HG03025 (cell line): Measurements from ENCODE around the gene FAM131A.

Source experiments
- ATAC-seq: cut with Tn5 transposase; IDR thresholded peaks from one replicate; pipeline ENCODE4 v1.9.1; 2021; ENCODE audit warnings: mild to moderate bottlenecking, moderate library complexity; ENCODE audit not compliant: unreplicated experiment, low FRiP score

FAM131A gene

GRCh38 chr3:184373422-184373821 is 36.0 kb downstream of the FAM131A start:
- no peak for ATAC-seq

- no peak for ATAC-seq
These were observed 38.5 kb downstream of the FAM131A start for GRCh38 chr3:184375747-184376461.

DNA sequence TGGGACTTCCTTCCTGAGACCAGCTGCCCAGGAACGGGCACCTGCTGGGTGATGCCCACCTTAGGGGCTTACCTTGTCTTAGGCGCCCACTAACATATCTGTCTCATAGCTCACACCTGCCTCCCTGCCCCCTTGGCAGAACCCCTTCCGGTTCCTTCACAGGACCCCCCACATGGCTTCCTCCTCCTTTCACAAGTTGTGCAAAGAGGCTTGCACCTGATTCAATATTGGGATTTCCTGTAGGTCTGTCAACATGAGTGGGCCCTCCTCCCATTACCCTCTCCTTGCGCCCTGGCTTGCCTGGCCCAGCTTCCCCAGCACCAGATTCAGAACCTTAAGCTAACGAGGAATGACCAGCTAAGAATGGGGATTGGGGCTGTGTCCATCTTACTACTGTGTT is 40.0 kb downstream of the FAM131A start:
- no peak for ATAC-seq

DNA sequence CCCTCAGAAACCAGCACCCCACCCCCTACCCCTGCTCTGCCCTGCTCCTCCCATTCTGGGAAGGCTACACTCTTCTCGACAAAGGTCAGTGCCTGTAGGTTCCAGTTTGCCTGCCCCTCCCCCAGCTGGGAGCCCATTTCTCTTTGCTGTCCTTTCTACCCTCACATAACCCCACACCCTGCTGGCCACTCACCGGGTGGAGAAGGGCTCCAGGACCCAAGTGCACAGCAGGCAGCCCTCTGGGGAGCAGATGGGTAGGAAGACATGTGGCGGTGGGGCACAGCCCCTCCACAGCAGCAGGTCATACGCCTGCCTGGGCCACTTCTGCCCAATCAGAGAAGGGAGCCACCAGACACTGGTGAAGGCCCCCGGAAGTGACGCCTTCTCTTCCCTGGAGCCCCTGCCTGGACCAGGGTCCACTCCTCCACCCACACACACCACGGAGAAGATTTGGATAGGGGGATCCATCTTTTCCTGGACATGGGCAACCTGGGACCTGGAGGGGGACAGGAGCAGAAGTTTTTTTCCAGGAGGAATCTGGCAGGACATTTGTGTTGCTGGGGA is 40.6 kb downstream of the FAM131A start, which contains the start of gene THPO:
Gene THPO (minus strand): TSS at position 326 of the 564 bp plus-strand sequence. CDS start 1,948 bp downstream, outside the sequence.
- ATAC-seq = no peak

DNA sequence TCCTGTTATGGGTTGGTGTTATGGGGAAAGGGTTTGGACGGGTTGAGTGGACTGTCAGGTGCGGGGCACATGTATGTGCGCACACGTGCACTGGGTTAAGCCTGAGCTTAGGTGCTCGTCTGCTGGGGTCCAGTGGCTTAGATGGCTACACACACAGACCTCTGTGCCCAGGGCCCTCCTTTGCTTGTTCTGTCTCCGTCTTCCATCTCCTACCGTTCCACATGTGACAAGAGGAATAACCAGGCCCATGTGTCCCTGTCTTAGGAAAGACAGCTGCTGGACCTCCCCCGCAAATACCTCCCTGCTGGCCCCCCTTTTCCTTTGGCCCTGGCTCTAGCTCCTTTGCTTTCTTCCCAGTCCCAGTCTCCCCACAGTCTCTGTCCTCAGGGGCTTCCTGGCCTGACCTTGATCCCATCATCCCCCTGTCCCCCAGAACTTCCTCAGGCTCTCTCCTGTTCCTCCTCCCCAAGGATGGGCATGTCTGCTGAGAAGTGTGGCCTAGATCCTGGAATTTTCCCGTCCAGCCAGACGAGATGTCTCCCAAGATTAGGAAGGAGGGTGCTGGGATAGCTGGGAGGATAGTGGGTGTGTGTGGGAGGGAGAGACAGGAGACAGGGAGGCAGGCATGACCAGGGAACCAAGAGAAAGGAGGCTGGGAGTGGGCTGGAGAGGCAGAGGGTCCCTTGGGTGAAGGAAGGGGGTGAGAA is 41.4 kb downstream of the FAM131A start:
- no peak for ATAC-seq

DNA sequence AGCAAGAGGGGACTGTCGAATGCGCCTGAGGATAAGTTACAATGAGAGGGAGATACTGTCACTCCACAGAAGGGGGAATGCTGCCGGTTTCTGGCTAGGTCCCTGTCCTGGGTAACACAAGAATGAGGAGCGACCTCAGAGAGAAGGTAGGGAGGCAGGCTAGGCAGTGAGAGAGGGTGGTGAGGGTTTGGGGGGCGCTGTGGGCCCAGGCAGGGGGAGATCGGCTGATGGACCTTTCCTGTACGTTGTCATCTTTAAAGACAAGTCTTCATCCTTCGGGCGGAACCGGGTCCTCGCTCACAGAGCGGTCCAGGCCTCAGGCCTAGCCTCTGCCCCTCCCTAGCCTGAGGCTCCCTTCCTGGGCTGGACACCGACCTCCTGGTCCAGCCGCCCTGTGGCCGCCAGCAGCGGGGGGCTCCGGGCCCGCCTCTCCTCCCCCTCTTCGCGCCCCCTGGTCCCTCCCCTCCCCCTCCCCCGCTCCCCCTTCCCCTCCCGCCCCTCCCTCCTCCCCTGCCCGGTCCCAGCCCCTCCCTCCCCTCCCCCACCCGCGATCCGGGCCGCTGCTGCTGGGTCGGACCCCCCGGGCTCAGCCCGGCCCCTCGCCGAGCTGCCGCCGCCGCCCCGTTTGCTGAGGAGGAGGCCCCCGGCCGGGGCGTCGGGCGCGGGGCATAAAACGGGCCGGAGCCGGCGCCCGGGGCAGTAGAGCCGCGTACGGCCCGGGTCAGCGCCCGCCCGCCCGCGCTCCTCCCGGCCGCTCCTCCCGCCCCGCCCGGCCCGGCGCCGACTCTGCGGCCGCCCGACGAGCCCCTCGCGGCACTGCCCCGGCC is 42.2 kb downstream of the FAM131A start, which contains the start of gene CHRD:
Gene CHRD (plus strand): TSS at position 697 of the 827 bp plus-strand sequence. CDS start 265 bp downstream, outside the sequence.
- no peak for ATAC-seq

- no peak for ATAC-seq
These were observed 42.8 kb downstream of the FAM131A start for GRCh38 chr3:184380185-184380626.

DNA sequence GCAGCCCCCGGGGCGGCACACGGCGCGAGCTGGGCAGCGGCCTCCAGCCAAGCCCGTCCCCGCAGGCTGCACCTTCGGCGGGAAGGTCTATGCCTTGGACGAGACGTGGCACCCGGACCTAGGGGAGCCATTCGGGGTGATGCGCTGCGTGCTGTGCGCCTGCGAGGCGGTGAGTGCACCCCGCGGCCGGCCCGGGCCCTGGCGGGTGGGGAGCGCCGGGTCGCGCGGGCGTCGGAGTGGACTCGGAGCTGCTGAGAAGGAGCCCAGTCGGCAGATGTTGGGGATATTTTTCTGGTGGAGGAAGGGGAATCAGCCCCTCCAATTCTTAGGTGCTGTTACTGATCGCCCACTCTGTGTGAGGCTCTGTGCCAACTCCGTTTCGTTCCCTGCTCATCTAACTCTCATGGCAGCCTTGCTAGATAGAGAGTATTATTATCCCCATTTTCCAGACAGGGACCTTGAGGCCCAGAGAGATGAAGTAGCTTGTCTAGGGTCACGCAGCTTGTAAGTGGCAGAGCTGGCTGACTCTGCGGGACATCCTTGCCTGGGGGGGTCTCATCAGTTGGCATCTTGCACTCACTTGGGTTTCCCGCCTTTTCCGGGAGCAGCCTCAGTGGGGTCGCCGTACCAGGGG is 43.3 kb downstream of the FAM131A start:
- ATAC-seq = no peak

DNA sequence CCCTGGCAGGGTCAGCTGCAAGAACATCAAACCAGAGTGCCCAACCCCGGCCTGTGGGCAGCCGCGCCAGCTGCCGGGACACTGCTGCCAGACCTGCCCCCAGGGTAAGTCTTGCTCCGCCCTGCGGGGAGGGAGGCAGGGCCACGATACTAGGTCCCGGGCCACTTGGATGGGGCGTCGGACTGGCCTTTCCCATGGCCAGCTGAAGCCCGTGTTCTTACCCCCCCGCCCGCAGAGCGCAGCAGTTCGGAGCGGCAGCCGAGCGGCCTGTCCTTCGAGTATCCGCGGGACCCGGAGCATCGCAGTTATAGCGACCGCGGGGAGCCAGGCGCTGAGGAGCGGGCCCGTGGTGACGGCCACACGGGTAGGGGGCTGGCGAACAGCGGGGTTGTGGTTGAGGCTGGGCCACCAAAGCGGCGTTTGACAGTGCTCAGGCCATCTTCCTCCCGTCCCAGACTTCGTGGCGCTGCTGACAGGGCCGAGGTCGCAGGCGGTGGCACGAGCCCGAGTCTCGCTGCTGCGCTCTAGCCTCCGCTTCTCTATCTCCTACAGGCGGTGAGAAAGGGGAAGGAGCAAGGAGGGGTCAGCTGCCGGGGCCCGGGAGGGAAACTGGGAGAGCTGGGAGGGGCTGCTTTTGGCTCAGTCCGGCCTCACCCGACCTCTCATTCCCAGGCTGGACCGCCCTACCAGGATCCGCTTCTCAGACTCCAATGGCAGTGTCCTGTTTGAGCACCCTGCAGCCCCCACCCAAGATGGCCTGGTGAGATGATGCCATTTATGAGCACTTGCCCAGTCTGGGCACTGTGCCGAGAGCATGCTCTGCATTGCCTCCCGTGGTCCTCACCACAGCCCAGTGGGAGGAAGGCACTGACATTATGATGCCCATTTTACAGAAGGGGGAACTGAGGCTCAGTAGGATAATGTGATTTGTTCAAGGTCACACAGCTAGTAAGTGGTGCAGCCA is 44.1 kb downstream of the FAM131A start:
- no peak for ATAC-seq

GRCh38 chr3:184382326-184383032 is 45.1 kb downstream of the FAM131A start:
- ATAC-seq = no peak

DNA sequence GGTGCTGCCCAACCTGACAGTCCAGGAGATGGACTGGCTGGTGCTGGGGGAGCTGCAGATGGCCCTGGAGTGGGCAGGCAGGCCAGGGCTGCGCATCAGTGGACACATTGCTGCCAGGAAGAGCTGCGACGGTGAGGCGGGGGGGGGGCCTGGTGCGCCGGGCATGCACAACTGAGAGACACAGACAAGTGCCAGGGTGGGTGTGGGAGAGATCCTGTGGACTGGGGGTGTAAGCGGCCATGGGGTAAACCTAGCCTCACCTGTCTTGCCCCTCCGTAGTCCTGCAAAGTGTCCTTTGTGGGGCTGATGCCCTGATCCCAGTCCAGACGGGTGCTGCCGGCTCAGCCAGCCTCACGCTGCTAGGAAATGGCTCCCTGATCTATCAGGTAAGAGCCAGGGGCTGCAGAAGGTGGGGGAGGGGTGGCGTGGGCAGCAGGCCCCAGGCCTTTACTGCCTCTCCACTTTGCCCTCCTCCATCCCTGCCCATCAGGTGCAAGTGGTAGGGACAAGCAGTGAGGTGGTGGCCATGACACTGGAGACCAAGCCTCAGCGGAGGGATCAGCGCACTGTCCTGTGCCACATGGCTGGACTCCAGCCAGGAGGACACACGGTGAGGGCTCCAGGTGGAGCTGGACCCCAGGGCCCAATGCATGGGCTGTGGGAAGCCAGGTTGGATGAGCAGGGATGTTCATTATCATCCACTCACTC is 45.8 kb downstream of the FAM131A start:
- no peak for ATAC-seq

DNA sequence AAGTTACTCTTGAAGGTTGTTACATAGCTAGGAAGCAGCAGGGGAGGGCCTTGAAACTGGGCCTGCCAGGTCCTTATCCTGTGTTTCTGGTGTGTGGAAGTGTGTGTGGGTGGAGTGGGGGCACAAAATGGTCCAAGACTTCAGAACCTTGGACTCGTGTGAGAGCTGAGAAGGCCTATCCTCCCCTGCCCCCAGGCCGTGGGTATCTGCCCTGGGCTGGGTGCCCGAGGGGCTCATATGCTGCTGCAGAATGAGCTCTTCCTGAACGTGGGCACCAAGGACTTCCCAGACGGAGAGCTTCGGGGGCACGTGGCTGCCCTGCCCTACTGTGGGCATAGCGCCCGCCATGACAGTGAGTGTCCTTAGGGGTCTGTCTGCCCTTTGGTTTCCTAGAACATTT is 46.9 kb downstream of the FAM131A start:
- ATAC-seq = no peak

DNA sequence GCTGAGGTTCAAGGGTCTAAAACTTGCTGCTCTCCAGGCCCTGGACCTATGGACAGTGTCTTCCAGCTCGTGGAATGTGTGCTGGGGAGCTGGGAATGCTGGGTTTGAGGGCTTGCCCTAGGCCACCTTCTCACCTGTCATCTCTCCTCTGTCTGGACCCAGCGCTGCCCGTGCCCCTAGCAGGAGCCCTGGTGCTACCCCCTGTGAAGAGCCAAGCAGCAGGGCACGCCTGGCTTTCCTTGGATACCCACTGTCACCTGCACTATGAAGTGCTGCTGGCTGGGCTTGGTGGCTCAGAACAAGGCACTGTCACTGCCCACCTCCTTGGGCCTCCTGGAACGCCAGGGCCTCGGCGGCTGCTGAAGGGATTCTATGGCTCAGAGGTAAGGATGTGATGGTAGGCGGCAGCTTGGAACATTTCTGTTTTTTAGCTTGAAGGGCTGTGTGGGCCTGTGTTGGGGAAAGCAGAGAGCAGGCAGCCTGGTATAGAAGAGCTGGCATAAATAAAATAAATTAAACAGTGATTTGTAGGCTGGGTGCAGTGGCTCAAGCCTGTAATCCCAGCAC is 47.5 kb downstream of the FAM131A start:
- ATAC-seq = no peak

DNA sequence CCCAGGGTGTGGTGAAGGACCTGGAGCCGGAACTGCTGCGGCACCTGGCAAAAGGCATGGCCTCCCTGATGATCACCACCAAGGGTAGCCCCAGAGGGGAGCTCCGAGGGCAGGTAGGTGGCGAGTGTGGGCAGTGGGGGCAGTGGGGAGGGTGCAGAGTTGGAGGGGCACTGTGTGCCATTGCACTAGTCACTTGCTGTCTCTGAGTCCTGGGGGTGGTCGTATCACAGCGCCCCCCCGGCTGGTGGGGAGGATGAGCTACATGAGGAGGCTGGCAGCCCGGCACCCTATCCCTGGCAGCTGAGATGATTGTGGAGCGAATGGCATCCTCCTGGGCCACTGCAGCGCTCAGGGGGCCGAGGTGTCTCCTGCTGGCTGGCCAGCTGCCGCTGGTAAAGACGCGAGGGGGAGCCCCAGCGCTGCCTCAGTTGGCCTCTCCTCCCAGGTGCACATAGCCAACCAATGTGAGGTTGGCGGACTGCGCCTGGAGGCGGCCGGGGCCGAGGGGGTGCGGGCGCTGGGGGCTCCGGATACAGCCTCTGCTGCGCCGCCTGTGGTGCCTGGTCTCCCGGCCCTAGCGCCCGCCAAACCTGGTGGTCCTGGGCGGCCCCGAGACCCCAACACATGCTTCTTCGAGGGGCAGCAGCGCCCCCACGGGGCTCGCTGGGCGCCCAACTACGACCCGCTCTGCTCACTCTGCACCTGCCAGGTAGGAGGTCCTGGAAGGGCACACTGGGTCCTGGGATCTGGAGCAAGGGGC is 48.8 kb downstream of the FAM131A start:
- ATAC-seq = no peak

DNA sequence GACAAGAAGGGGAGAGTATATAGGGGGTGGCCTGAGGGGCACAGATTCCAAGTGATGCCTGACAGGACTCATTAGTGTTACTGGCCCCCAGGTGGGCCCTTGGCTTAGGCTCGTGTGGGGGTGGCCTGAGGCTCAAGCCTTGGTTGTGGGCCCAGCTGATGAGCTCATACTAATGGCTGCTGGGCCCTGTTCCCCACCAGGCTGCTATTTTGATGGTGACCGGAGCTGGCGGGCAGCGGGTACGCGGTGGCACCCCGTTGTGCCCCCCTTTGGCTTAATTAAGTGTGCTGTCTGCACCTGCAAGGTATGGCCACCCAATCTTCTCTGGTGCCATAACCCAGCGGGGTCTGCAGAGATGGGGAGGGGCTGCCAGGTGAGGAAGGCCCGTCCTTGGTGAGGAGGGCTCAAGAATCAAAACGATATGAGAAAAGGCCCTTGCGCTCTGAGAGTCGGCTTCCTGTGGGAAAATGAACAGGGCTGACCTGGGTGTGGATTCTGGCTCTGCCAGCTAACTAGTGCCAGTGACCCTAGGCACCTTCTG is 49.8 kb downstream of the FAM131A start:
- ATAC-seq = no peak

DNA sequence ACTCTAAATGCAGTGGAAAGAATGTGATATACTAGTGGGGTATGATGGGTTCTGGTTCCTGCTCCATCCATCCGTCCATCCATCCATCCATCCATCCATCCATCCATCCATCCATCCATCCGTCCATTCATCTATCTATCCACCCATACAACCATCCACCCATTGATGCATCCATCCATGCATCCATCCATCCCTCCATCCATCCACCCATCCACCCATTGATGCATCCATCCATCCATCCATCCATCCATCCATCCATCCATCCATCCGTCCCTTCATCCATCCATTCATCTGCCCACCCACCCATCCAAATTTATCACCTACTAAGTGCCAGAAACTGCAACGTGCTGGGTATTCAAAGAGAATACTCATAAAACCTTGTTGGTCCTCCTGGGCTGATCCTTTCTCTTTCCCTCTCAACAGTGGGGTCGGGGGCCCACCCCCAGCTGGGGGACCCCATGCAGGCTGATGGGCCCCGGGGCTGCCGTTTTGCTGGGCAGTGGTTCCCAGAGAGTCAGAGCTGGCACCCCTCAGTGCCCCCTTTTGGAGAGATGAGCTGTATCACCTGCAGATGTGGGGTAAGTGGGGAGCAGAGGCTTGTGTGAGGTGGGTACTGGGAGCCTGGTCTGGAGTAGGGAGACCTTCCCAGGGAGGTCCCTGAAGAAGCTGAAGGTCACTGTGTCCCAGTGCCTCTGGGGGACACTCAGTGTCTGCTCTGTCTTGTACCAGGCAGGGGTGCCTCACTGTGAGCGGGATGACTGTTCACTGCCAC is 51.0 kb downstream of the FAM131A start:
- ATAC-seq = no peak
